HCEC 1CT (cell line): ENCODE results near the gene EPAS1.

Source experiments
- DNase-seq: peaks from one replicate; pipeline ENCODE4 v3.0.0-alpha.2; 2017

The EPAS1 gene

DNA sequence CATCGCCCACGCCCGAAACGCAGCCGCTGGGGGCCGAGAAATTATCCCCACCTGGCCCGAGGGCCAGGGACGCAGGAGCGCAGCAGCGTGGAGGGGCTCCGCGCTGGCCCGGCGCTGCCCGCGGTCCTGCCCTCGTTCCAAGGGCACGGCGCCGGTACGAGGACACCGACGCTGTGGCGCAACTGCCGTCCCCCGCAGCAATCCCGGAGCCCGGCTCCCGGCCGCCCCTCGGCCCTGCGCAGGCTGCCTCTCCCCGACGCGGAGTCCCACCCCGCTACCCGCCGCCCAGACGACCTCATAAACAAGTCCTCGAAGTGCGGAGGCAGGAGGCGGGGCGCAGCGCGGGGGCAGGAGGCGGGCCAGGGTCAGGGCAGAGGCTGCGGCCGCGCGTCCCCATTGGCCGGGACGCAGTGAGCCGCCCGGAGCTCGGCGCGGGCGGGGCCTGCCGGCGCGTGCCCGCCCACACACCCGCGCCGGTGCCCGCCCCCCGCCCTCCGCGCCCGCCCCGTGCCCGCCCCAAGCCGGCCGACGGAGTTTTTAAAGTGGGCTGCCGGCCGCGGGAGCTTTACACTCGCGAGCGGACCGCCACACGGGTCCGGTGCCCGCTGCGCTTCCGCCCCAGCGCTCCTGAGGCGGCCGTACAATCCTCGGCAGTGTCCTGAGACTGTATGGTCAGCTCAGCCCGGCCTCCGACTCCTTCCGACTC is at the start of gene EPAS1:
Gene EPAS1, plus strand, starts transcription at position 568 of the 706 bp plus-strand sequence. CDS start 505 bp downstream, outside the sequence.
- peak; percentile 83 for DNase-seq

DNA sequence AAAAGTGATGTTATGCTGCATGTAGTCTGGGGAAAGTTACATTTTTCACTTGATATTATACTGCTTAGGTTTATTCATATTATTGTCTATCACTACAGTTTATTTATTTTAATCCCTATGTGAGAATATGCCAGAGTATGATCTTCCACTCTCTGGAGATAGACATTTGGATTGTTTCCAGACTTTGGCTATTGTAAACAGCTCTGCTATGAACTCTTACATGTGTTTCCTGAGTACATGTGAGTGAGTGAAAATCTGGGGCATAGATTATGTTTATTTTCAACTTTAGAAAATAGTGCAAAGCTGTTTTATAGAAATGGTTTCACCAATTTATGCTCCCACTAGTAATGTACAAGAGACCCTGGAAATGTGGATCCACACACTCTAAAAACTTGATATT is 49.0 kb upstream of the EPAS1 start:
- peak; percentile 15 for DNase-seq

DNA sequence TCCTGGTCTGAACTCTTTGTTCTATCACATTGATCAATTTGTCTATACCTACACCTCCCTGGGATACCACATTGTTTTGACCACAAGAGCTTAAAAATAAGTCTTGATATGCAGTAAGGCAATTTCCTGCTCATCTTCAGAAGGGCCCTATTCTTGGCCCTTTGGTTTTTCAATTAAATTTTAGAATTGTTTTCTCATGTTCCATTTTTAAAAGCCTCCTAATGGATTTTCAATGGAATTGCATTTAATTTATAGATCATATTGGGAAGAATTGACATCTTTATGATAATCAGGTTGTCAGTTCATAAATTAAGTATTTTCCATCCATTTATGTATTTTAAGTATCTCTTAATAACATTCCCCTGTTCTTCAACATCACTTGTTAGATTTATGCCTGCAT is 47.6 kb upstream of the EPAS1 start:
- DNase-seq = no peak

GRCh38 chr2:46252891-46253659 is 44.1 kb upstream of the EPAS1 start:
- peak; percentile 20 for DNase-seq

DNA sequence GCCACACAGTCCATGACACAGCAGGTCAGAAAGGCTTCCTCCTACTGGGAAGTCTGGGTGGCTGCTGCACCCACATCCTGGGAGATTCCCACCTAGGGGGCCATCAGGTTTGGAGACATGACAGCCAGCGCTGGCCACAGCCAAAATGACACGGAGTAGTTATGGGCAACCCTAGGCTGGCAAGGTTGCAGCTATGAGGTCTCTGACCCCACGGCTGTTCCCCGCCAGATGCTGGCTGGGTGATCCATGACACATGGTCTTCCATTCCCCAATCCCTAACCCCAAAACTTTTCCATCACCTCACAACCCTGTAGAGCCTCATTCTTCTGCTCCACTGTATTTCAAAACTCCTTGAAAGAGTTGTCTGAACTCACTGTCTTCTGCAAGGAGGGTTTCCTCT is 42.7 kb upstream of the EPAS1 start:
- no peak for DNase-seq

DNA sequence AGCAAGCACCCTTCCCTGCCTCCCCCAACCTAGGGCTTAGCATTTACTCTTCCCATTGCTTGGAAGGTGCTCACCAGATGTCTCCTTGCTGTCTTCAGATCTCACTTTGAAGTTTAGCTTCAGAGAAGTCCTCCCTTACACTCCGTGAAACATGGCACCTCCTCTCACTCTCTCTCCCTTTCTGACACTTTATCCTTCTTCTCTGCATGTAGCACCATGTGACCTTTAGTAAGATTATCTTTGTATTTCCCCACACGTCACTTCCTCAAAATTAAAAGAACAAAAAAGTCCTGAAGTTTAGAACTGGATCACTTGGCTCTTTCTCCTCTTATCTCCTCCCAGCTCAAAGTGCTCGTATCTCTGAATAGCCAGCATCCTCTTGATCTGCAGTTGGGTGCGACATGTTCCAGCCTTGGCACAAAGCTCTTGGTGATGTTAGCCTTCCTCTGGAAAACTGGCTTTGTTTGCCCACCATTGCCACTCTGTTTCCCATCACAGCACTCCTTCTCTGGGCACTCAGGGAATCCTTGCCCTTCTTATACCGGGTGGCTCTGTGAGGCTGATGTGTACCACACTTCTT is 40.6 kb upstream of the EPAS1 start:
- DNase-seq = no peak

GRCh38 chr2:46257476-46257875 is 39.7 kb upstream of the EPAS1 start:
- peak; percentile 84 for DNase-seq

GRCh38 chr2:46257980-46258379 is 39.2 kb upstream of the EPAS1 start:
- no peak for DNase-seq

DNA sequence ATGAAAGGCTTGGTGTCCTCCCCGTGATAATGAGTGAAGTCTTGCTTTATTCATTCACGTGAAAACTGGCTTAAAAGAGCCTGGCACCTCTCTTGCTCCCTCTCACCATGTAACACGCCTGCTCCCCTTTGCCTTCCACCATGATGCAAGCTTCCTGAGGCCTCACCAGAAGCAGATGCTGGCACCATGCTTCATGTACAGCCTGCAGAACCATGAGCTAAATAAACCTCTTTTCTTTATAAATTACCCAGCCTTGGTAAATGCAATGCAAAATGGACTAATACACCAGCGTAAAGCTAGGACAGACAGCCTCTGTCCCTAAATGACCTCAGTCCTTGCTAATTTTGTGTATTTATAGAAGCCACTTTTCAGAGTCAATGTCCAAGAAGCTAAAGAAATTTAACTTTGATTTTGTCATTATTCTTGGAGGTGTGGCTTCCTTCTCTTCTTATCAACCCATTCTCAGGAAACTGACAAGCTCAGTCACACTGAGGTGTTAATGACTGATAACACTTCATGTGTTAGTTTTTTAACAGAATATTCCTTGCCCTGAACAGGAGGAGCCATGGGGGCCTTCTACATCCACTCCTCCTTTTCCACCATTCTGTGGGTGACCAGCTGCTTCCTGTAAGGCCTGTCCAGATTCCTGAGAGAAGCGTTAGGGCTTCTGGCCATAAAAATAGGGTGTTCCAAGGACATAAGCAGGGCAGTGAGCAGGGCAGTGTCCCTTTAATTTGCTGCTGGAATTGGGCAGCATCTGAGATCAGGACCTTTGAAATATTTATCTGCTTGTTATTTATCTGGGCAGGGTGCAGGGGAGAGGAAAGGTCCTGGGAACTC is 38.0 kb upstream of the EPAS1 start:
- peak; percentile 16 for DNase-seq

DNA sequence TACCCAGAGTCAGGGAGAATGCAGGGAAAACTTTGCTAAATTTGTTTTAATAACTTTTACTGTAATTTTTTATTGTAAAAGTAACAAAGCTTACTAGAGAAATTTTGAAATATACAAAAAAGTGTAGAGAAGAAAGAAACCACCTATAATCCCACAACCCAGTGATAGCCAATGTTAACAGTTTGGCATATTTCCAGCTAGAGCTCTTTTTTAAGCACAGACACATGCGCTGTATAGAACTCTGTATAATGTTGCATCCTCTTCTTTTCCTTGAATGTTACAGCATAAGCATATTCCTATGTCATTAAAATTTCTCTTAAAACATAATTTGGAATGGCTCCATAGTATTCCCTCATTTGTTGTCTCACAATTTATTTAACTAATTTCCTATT is 37.4 kb upstream of the EPAS1 start:
- DNase-seq = no peak

DNA sequence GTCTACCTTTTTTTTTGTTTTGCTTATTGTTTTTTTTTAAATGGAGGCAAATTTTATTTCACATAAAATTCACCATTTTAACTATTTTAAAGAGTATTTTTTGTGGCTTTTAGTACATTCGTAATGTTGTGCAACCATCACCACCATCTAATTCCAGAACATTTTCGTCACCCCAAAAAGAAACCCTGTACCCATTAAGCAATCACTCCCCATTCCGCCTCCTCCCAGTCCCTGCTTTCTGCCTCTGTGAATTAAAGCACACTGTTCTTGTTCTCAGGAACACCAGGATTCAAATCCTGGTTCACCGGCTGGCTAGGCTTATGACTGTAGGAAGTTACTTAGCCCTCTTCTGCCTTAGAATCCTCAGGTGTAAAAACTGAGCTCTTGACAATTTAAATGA is 36.9 kb upstream of the EPAS1 start:
- DNase-seq = peak; percentile 74

- DNase-seq = no peak
Observed at GRCh38 chr2:46262248-46262938, 34.8 kb upstream of the EPAS1 start.

DNA sequence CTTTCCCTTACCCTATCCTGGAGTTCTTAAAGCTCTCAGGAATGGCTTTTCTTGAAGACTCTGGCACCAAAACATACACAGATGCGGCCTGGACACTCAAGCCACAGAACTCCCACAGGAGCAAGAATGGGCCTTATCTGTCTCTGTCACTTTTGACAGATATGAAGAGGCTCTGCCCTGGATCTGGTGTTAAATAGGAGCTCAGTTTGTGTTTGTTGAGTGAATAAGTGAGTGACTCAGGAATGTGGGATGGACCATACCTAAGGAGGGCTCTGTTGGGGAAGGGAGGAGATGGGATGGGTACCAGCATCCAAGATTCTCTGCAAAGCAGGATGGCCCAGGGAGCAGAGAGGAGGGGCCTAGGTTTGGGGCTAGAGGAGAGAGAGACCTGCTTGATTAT is 33.9 kb upstream of the EPAS1 start:
- no peak for DNase-seq

DNA sequence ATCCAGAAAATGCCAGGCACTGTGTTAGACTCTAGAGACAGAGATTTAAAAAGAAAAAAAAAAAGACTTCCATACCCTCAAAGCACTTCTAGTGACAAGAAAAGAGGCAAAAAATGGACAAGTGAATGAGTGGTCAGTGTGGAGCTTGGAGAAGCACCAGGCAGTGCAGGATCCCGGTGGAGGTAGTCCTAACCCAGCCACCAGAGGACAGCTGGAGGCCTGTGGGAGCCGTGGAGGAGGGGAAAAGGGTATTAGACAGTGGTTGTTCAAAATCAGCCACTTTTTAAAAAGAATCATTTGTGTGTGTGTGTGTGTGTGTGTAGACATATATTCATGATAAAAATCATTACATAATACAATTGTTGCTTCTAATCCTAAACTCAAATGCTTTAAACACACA is 32.8 kb upstream of the EPAS1 start:
- no peak for DNase-seq

DNA sequence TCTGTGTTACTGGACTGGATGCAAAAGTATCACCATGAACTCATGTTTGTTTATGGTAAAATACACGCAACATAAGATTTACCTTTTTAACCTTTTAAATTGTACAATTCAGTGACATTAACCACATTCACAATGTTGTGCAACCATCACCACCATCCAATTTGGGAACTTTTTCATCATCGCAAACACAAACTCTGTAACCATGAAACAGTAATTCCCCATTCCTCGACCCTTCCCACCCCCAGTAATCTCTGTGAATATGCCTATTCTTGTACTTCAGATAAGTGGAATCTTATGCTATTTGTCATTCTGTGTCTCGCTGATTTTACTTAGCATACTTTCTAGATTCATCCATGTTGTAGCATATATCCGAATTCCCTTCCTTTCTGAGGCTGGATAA is 31.1 kb upstream of the EPAS1 start:
- no peak for DNase-seq

- no peak for DNase-seq
Observed at GRCh38 chr2:46267616-46268015, 29.6 kb upstream of the EPAS1 start.

GRCh38 chr2:46268196-46268595 is 29.0 kb upstream of the EPAS1 start:
- DNase-seq = no peak

DNA sequence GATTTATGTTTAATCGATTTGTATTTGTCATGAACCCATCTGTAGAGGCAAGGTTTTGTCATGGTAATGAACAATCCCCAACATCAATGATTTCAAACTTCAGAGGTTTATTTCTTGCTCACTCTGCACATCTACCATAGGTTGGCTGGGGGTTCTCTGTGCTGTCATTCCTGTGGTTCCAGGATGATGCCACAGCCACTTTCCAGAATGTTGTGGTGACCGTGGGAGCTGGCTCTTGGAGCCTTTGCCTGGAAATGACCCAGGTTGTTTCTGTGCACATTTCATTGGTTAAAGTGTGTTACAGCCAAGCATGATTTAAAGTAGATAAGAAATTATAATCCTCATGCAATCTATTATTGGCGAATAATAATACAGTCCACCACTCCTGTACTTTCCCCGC is 28.2 kb upstream of the EPAS1 start:
- no peak for DNase-seq

DNA sequence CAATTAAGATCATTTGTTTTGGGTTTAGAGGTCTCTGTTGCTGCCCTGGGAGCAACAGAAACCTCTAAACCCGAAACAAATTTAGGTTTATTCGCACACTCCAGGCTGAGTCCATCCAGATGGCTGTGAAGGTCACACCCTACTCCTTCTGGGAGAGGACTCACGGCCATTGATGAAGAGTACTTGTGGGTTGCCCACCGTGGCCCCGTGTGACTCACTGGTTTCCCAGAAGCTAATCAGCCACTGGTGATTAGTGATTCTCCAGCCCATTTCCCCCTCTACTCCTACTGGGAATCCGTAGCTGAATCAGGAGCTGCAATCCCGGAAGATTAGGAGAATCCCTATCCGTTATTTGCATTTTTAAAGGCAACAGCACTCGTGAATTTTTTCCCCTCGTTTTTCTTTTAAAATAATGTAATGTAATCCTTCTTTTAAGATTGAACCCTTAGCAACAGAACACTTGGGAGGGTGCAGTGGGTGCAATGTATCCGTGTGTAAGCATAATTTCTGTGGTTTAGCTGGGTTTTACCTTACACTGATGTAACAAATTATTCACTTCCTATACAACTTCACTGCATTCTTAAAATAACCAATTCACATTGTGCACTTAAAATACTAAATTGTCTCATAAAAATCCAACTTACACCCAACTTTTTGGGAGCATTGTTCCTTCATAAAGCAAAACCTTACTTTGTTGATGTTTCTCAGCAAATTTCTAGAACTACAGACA is 27.5 kb upstream of the EPAS1 start:
- no peak for DNase-seq

- peak; percentile 19 for DNase-seq
Observed at GRCh38 chr2:46270384-46270783, 26.8 kb upstream of the EPAS1 start.

- DNase-seq = no peak
Observed at GRCh38 chr2:46273225-46273863, 23.9 kb upstream of the EPAS1 start.
